Ovary (tissue), 3 donors: ENCODE data around the gene RBM33.

Experiments used
- CTCF ChIP-seq, 3 donors: fragments of 450-650 bp in 2 of 3; fragments of 200-600 bp in 1 of 3; IDR thresholded peaks; one replicate each; pipeline versions ENCODE4 v1.5.1 to v1.8.0; 2016 to 2022; ENCODE audit warnings: antibody characterized with exemption in 3 of 3, mild to moderate bottlenecking in 1 of 3
- EP300 ChIP-seq: sonication (generic); formaldehyde crosslinking; IDR thresholded peaks from one replicate; pipeline ENCODE4 v1.6.1; 2017; ENCODE audit warnings: antibody characterized with exemption
- POLR2A ChIP-seq: fragments of 450-650 bp; IDR thresholded peaks from one replicate; pipeline ENCODE4 v1.6.1; 2017; ENCODE audit warnings: antibody characterized with exemption, mild to moderate bottlenecking, moderate library complexity
- donor health status: DM: no; HTN: no; CAD: no.

- TF ChIP-seq CTCF (IDR thresholded peaks at IDR 0.05) = no peak
- no peak for TF ChIP-seq POLR2A
- TF ChIP-seq EP300 = no peak
Measured at GRCh38 chr7:155750255-155751125, 106.0 kb downstream of the RBM33 start.
